K562 (cell line): Measurements from ENCODE around the gene FAM117A. TPM values are rescaled to one million over a fixed set of nuclear protein-coding genes. Genes with fewer than 3 reads are reported as not detected.

Experiments
- ATAC-seq: fragments of 200-7000 bp; cut with Tn5 transposase; 3 replicates; pipeline ENCODE4 v1.9.1; 2020; ENCODE audit warnings: moderate library complexity
- BruUV-seq: library from RNA; stranded (reverse); fragments of 400-500 nt; replicated peaks from 2 replicates; lab custom pipeline; 2021; lab: Mats Ljungman, UMichigan
- CTCF ChIA-PET: fragments of 300-600 bp; formaldehyde crosslinking; extraction: SDS; loops from one replicate; lab custom pipeline; 2021; ENCODE audit warnings: low intra/inter-chr PET ratio; lab: Yijun Ruan, JAX
- POLR2A ChIA-PET: fragments of 300-600, 350-650 bp; sonication (Branson Sonifier 250); formaldehyde crosslinking; extraction: SDS; loops from one replicate; lab custom pipeline; 2021; ENCODE audit warnings: antibody characterized with exemption, inconsistent platforms; lab: Yijun Ruan, JAX
- DNase-seq, 4 experiments: peaks; one replicate each; pipeline versions ENCODE4 v3.0.0 to v3.0.0-alpha.2; 2011 to 2018; ENCODE audit warnings: low spot score in 3 of 4, mixed read lengths in 3 of 4; ENCODE audit errors: extremely low read depth in 1 of 4
- FAIRE-seq: peaks from 2 replicates; lab custom pipeline; 2011; peaks lifted over from hg19 to GRCh38; lab: Jason Lieb, UNC
- H2AFZ ChIP-seq: 2 replicates; pipeline ENCODE4 v1.6.0; 2011; ENCODE audit warnings: low read depth, low read length, control low read depth, inconsistent platforms
- H3K27ac ChIP-seq: fragments of 200-600 bp; 3 replicates; pipeline ENCODE4 v1.8.0; 2011; ENCODE audit warnings: low read depth, mild to moderate bottlenecking, control low read depth, inconsistent platforms, low read length, moderate library complexity, mixed read lengths; ENCODE audit errors: extremely low read depth
- H3K27me3 ChIP-seq, 2 experiments: fragments of 300-600 bp in 1 of 2; 2 replicates in 1 of 2; 3 replicates in 1 of 2; pipeline versions ENCODE4 v1.6.0 to v1.8.0; 2011; ENCODE audit warnings: inconsistent platforms in 2 of 2, low read length in 2 of 2, mild to moderate bottlenecking in 1 of 2, mixed read lengths in 1 of 2, moderate library complexity in 1 of 2; ENCODE audit not compliant: control insufficient read depth in 2 of 2, insufficient read depth in 2 of 2
- H3K36me3 ChIP-seq: fragments of 300-600 bp; 3 replicates; pipeline ENCODE4 v1.8.0; 2011; ENCODE audit warnings: mild to moderate bottlenecking, low read length, inconsistent platforms; ENCODE audit not compliant: control insufficient read depth, insufficient read depth
- H3K4me1 ChIP-seq, 2 experiments: fragments of 200-600 bp in 1 of 2; replicated peaks in 1 of 2; 2 replicates in 1 of 2; 3 replicates in 1 of 2; pipeline versions ENCODE4 v1.5.1 to v1.8.0; 2011; ENCODE audit warnings: inconsistent platforms in 2 of 2, low read length in 2 of 2, mild to moderate bottlenecking in 1 of 2, mixed read lengths in 1 of 2, moderate library complexity in 1 of 2; ENCODE audit not compliant: control insufficient read depth in 2 of 2, insufficient read depth in 2 of 2
- H3K4me2 ChIP-seq: 2 replicates; pipeline ENCODE4 v1.6.1; 2011; ENCODE audit warnings: low read length, control low read depth, inconsistent platforms, mixed read lengths; ENCODE audit not compliant: insufficient read depth
- H3K4me3 ChIP-seq: fragments of 200-600 bp; sonication (generic), shearing (Covaris generic); 2 replicates; pipeline ENCODE4 v1.5.1; 2016; ENCODE audit warnings: control low read depth, inconsistent platforms
- H3K79me2 ChIP-seq: fragments of 200-600 bp; 3 replicates; pipeline ENCODE4 v1.8.0; 2011; ENCODE audit warnings: low read length, inconsistent platforms; ENCODE audit not compliant: control insufficient read depth, insufficient read depth
- H3K9ac ChIP-seq, 2 experiments: 2 replicates each; pipeline versions ENCODE4 v1.6.0 to v1.6.1; 2011; ENCODE audit warnings: low read depth in 2 of 2, low read length in 2 of 2, control low read depth in 1 of 2, inconsistent platforms in 1 of 2, mild to moderate bottlenecking in 1 of 2, mixed read lengths in 1 of 2; ENCODE audit not compliant: insufficient read depth in 1 of 2
- H3K9me1 ChIP-seq: one replicate; pipeline ENCODE4 v1.6.0; 2011; ENCODE audit warnings: inconsistent platforms, mild to moderate bottlenecking, low read length, moderate library complexity; ENCODE audit not compliant: control insufficient read depth, insufficient read depth
- H3K9me3 ChIP-seq: replicated peaks from 2 replicates; pipeline ENCODE4 v1.5.1; 2011; ENCODE audit warnings: low read depth, low read length, inconsistent platforms; ENCODE audit not compliant: control insufficient read depth, insufficient read depth
- H4K20me1 ChIP-seq: replicated peaks from 2 replicates; pipeline ENCODE4 v1.6.1; 2011; ENCODE audit warnings: low read length, inconsistent platforms, mixed read lengths; ENCODE audit not compliant: control insufficient read depth, insufficient read depth
- CCAR2 ChIP-seq: fragments of 200-400 bp; formaldehyde crosslinking; IDR thresholded peaks from 2 replicates; pipeline ENCODE4 v1.6.1; 2017; ENCODE audit warnings: mild to moderate bottlenecking, low read depth, low read length
- DDX20 ChIP-seq: fragments of 450-650 bp; IDR thresholded peaks from 2 replicates; pipeline ENCODE4 v1.6.1; 2016; ENCODE audit warnings: missing genetic modification characterization, low read depth, mild to moderate bottlenecking, missing compliant biosample characterization, moderate library complexity
- EP400 ChIP-seq: fragments of 450-650 bp; IDR thresholded peaks from 2 replicates; pipeline ENCODE4 v1.6.1; 2017; ENCODE audit warnings: antibody characterized with exemption, mild to moderate bottlenecking, moderate library complexity
- ESRRA ChIP-seq: fragments of 450-650 bp; IDR thresholded peaks from 2 replicates; pipeline ENCODE4 v1.6.1; 2014; ENCODE audit warnings: low read depth, mild to moderate bottlenecking, moderate library complexity, borderline replicate concordance
- ETV1 ChIP-seq: fragments of 450-650 bp; conservative IDR thresholded peaks from 2 replicates; pipeline ENCODE4 v1.6.1; 2016; ENCODE audit warnings: missing genetic modification characterization, control low read depth, low read depth, missing compliant biosample characterization
- FOXJ3 ChIP-seq: sonication (generic); formaldehyde crosslinking; IDR thresholded peaks from 2 replicates; pipeline ENCODE4 v1.4.0; 2020; ENCODE audit warnings: mild to moderate bottlenecking, missing genetic modification reagents
- GTF3C2 ChIP-seq: IDR thresholded peaks from 3 replicates; pipeline ENCODE4 v1.6.1; 2011; ENCODE audit warnings: borderline replicate concordance, mild to moderate bottlenecking, moderate library complexity; ENCODE audit not compliant: insufficient read length; ENCODE audit errors: extremely low read depth
- KDM1A ChIP-seq, 2 experiments: fragments of 450-650 bp; IDR thresholded peaks; 2 replicates each; pipeline ENCODE4 v1.6.1; 2016; ENCODE audit warnings: mild to moderate bottlenecking in 2 of 2
- L3MBTL2 ChIP-seq: fragments of 450-650 bp; IDR thresholded peaks from 2 replicates; pipeline ENCODE4 v1.6.1; 2016; ENCODE audit warnings: mild to moderate bottlenecking, moderate library complexity
- RAD21 ChIP-seq, 2 experiments: fragments of 250-450 bp in 1 of 2; fragments of 450-650 bp in 1 of 2; sonication (Bioruptor Pico) in 1 of 2; formaldehyde crosslinking in 1 of 2; IDR thresholded peaks in 1 of 2; conservative IDR thresholded peaks in 1 of 2; 2 replicates each; pipeline versions ENCODE4 v1.4.0 to v1.8.0; 2020 to 2022; ENCODE audit warnings: mild to moderate bottlenecking in 2 of 2, moderate library complexity in 1 of 2
- SIN3A ChIP-seq, 2 experiments: fragments of 150-350 bp in 1 of 2; IDR thresholded peaks; 2 replicates each; pipeline ENCODE4 v1.6.1; 2011 to 2016; ENCODE audit warnings: borderline replicate concordance in 2 of 2, low read depth in 2 of 2, low read length in 2 of 2, mild to moderate bottlenecking in 2 of 2, moderate library complexity in 2 of 2; ENCODE audit not compliant: control insufficient read depth in 1 of 2
- TAF15 ChIP-seq: fragments of 200-400 bp; formaldehyde crosslinking; IDR thresholded peaks from 2 replicates; pipeline ENCODE4 v1.6.1; 2017; ENCODE audit warnings: mild to moderate bottlenecking, low read depth, low read length, moderate library complexity
- ZNF263 ChIP-seq: sonication (generic); formaldehyde crosslinking; IDR thresholded peaks from 2 replicates; pipeline ENCODE4 v1.8.0; 2022; ENCODE audit warnings: mild to moderate bottlenecking, missing genetic modification reagents, borderline replicate concordance
- ZNF282 ChIP-seq: sonication (generic); formaldehyde crosslinking; IDR thresholded peaks from 2 replicates; pipeline ENCODE4 v1.8.1; 2023; ENCODE audit warnings: missing genetic modification reagents
- WGBS: fragments of 100-300 bp; shearing (Covaris generic); methylation state at CpG from one replicate; pipeline ENCODE4 v1.1.6; 2016; ENCODE audit warnings: low coverage, mixed read lengths; ENCODE audit not compliant: insufficient coverage; ENCODE audit errors: missing lambda C conversion rate; 5-methylcytosine and 5-hydroxymethylcytosine counted together
- in situ Hi-C: fragments of 300-500 bp; cut with MboI; formaldehyde crosslinking; loops from 4 replicates; pipeline ENCODE4 v1.15.0; 2018; ENCODE audit warnings: inconsistent platforms, mixed read lengths
- intact Hi-C: fragments of 100-400 bp; cut with micrococcal nuclease; formaldehyde crosslinking; loops from 2 replicates; pipeline ENCODE4 v1.14.2; 2022
- polyA plus RNA-seq, 8 experiments: library from polyadenylated mRNA; depleted of rRNA in 4 of 8; stranded (reverse) in 5 of 8; unstranded in 3 of 8; fragments of >200 nt; fragmentation: Nextera tagmentation in 2 of 8; fragmentation: Illumina TruSeq in 1 of 8; extraction: Ambion mirVana in 2 of 8; extraction: Trizol in 1 of 8; gene quantifications; 2 replicates each; pipeline versions ENCODE4 v1.2.1 to v1.2.3, GENCODE V29; 2011 to 2014; ENCODE audit warnings: inconsistent platforms in 1 of 8, missing spikeins in 1 of 8
- total RNA-seq, 7 experiments: library from RNA; depleted of rRNA in 6 of 7; stranded (reverse); fragments of >200 nt in 6 of 7; fragmentation: Illumina TruSeq in 2 of 7; extraction: Trizol in 2 of 7; gene quantifications; 2 replicates each; pipeline versions ENCODE4 v1.2.1 to v1.2.3, GENCODE V29; 2011 to 2021; ENCODE audit warnings: low replicate concordance in 1 of 7
- TF ChIP-seq, protein P1 (sequence below): fragments of 150-350 bp; conservative IDR thresholded peaks from 2 replicates; pipeline ENCODE4 v1.6.1; 2014; ENCODE audit warnings: low read length
- TF ChIP-seq, protein P2 (sequence below): sonication (generic); formaldehyde crosslinking; IDR thresholded peaks from 2 replicates; pipeline ENCODE4 v1.9.0; 2022; ENCODE audit warnings: mild to moderate bottlenecking, missing genetic modification reagents

Gene FAM117A
- total and polyA plus RNA-seq, 9 of the 15 experiments (the other 6 are each of a cell fraction or from before 2014, with no cell fraction given): 3.1 to 79.7 (median 36.6) TPM

GRCh38 chr17:49753959-49754391 lies 10.0 kb downstream of the FAM117A start:
- Histone ChIP-seq H3K4me2 (no peak overlapping the region), H3K36me3 (peaks cover 70% of the 10 kb centered on the region), H3K9ac (peak overlapping the region in 1 of 2 experiments; percentile 76; a peak in 1 of 4 replicates), H2AFZ (no peak overlapping the region), H3K4me1 (peaks cover 26 to 45% of the 10 kb centered on the region in 2 experiments), H3K9me3 (no peaks in the 10 kb centered on the region), H3K4me3 (no peak overlapping the region), H4K20me1 (peaks cover 21% of the 10 kb centered on the region), H3K9me1 (peaks cover 6% of the 10 kb centered on the region), H3K27ac (peak overlapping the region; percentile 47; the same call in 1 of the 3 replicates), H3K27me3 (no peaks in the 10 kb centered on the region), H3K79me2 (peaks cover 84% of the 10 kb centered on the region)
- WGBS: 21% methylated on average over 5 of the region's 8 CpGs
- POLR2A ChIA-PET: interaction anchor here (0.7 kb wide), 1 partner anchor 317 kb away, joined by 3 read pairs; no protein-coding TSS in a partner anchor
- DNase-seq: peak; percentile 27 to 68 (median 42)
- in situ Hi-C loops (no loop called here), intact Hi-C loops (no loop called here)
- ATAC-seq: peak; percentile 63
- CTCF ChIA-PET: interaction anchor here (0.6 kb wide), 1 partner anchor 31 kb away, joined by 3 read pairs; no protein-coding TSS in a partner anchor
- FAIRE-seq: no peak
- no TSS peak for BruUV-seq
- TF ChIP-seq SIN3A (IDR thresholded peaks at IDR 0.05; ENCODE audit: borderline replicate concordance in 2 of 2, control insufficient read depth in 1 of 2, low read depth in 2 of 2, low read length in 2 of 2) (peak in 1 of 2 experiments; percentile 53; a peak in 1 of 4 replicates), ETV1 (tag) (no peak), ESRRA (no peak), KDM1A (IDR thresholded peaks at IDR 0.05) (no peak), CCAR2 (no peak), L3MBTL2 (peak; percentile 39; the same call in 1 of the 2 replicates), ZNF263 (no peak), FOXJ3 (CRISPR knock-in tag) (no peak), RAD21 (CRISPR knock-in tag; conservative IDR thresholded peaks at IDR 0.05 in 1 of 2, IDR thresholded peaks at IDR 0.05 in 1 of 2) (no peak), EP400 (peak; percentile 34; the same call in 1 of the 2 replicates), TAF15 (no peak), DDX20 (tag) (no peak), ZNF282 (CRISPR knock-in tag) (no peak), GTF3C2 (no peak)
- TF ChIP-seq, protein P1, sequence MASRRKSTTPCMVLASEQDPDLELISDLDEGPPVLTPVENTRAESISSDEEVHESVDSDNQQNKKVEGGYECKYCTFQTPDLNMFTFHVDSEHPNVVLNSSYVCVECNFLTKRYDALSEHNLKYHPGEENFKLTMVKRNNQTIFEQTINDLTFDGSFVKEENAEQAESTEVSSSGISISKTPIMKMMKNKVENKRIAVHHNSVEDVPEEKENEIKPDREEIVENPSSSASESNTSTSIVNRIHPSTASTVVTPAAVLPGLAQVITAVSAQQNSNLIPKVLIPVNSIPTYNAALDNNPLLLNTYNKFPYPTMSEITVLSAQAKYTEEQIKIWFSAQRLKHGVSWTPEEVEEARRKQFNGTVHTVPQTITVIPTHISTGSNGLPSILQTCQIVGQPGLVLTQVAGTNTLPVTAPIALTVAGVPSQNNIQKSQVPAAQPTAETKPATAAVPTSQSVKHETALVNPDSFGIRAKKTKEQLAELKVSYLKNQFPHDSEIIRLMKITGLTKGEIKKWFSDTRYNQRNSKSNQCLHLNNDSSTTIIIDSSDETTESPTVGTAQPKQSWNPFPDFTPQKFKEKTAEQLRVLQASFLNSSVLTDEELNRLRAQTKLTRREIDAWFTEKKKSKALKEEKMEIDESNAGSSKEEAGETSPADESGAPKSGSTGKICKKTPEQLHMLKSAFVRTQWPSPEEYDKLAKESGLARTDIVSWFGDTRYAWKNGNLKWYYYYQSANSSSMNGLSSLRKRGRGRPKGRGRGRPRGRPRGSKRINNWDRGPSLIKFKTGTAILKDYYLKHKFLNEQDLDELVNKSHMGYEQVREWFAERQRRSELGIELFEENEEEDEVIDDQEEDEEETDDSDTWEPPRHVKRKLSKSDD: no peak
- TF ChIP-seq, protein P2, sequence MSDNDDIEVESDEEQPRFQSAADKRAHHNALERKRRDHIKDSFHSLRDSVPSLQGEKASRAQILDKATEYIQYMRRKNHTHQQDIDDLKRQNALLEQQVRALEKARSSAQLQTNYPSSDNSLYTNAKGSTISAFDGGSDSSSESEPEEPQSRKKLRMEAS (CRISPR knock-in tag): peak; percentile 65
